ENCODE measurements around the gene MMP24OS.

MMP24OS gene

GRCh38 chr20:35302421-35303335 lies 24.8 kb upstream of the MMP24OS start:
- Histone ChIP-seq H2AFZ (ENCODE audit: low read depth, low read length) (no peak overlapping the region), H3K27me3 (ENCODE audit: insufficient read depth, low read length) (no peaks in the 10 kb centered on the region), H3K9me3 (ENCODE audit: low read length) (no peaks in the 10 kb centered on the region), H3K4me3 (ENCODE audit: low read length) (no peak overlapping the region), H3K36me3 (ENCODE audit: insufficient read depth, low read length) (no peaks in the 10 kb centered on the region), H3K4me1 (ENCODE audit: insufficient read depth, low read length) (peaks cover 7% of the 10 kb centered on the region)

GRCh38 chr20:35301426-35301825 lies 23.5 kb upstream of the MMP24OS start:
- H3K27me3 ChIP-seq (ENCODE audit: insufficient read depth, low read length) = no peaks in the 10 kb centered on the region
- H3K4me1 ChIP-seq (ENCODE audit: insufficient read depth, low read length) = peaks cover 7% of the 10 kb centered on the region
- H3K36me3 ChIP-seq (ENCODE audit: insufficient read depth, low read length) = no peaks in the 10 kb centered on the region
- H3K9me3 ChIP-seq (ENCODE audit: low read length) = no peaks in the 10 kb centered on the region
- H2AFZ ChIP-seq (ENCODE audit: low read depth, low read length) = no peak overlapping the region
- no peak overlapping the region for H3K4me3 ChIP-seq (ENCODE audit: low read length)

GRCh38 chr20:35300469-35301262 lies 22.7 kb upstream of the MMP24OS start:
- no peaks in the 10 kb centered on the region for H3K27me3 ChIP-seq (ENCODE audit: insufficient read depth, low read length)
- H3K4me1 ChIP-seq (ENCODE audit: insufficient read depth, low read length) = peaks cover 4% of the 10 kb centered on the region
- no peaks in the 10 kb centered on the region for H3K9me3 ChIP-seq (ENCODE audit: low read length)
- H3K36me3 ChIP-seq (ENCODE audit: insufficient read depth, low read length) = no peaks in the 10 kb centered on the region
- H3K4me3 ChIP-seq (ENCODE audit: low read length) = no peak overlapping the region
- no peak overlapping the region for H2AFZ ChIP-seq (ENCODE audit: low read depth, low read length)

- Histone ChIP-seq H3K27me3 (ENCODE audit: insufficient read depth, low read length) (no peaks in the 10 kb centered on the region), H3K4me3 (ENCODE audit: low read length) (no peak overlapping the region), H3K36me3 (ENCODE audit: insufficient read depth, low read length) (no peaks in the 10 kb centered on the region), H3K4me1 (ENCODE audit: insufficient read depth, low read length) (no peaks in the 10 kb centered on the region), H2AFZ (ENCODE audit: low read depth, low read length) (no peak overlapping the region), H3K9me3 (ENCODE audit: low read length) (no peaks in the 10 kb centered on the region)
Measured at GRCh38 chr20:35299780-35300179, 21.9 kb upstream of the MMP24OS start.

- H3K9me3 ChIP-seq (ENCODE audit: low read length) = no peaks in the 10 kb centered on the region
- H3K4me1 ChIP-seq (ENCODE audit: insufficient read depth, low read length) = no peaks in the 10 kb centered on the region
- H3K36me3 ChIP-seq (ENCODE audit: insufficient read depth, low read length) = no peaks in the 10 kb centered on the region
- no peak overlapping the region for H2AFZ ChIP-seq (ENCODE audit: low read depth, low read length)
- H3K4me3 ChIP-seq (ENCODE audit: low read length) = no peak overlapping the region
- peaks cover 5% of the 10 kb centered on the region for H3K27me3 ChIP-seq (ENCODE audit: insufficient read depth, low read length)
Measured at GRCh38 chr20:35298264-35298663, 20.3 kb upstream of the MMP24OS start.

- no peak overlapping the region for H3K4me3 ChIP-seq (ENCODE audit: low read length)
- no peaks in the 10 kb centered on the region for H3K36me3 ChIP-seq (ENCODE audit: insufficient read depth, low read length)
- peaks cover 5% of the 10 kb centered on the region for H3K27me3 ChIP-seq (ENCODE audit: insufficient read depth, low read length)
- H2AFZ ChIP-seq (ENCODE audit: low read depth, low read length) = no peak overlapping the region
- H3K9me3 ChIP-seq (ENCODE audit: low read length) = no peaks in the 10 kb centered on the region
- no peaks in the 10 kb centered on the region for H3K4me1 ChIP-seq (ENCODE audit: insufficient read depth, low read length)
Measured at GRCh38 chr20:35297740-35298139, 19.8 kb upstream of the MMP24OS start.

- Histone ChIP-seq H3K4me3 (ENCODE audit: low read length) (no peak overlapping the region), H3K36me3 (ENCODE audit: insufficient read depth, low read length) (no peaks in the 10 kb centered on the region), H3K9me3 (ENCODE audit: low read length) (no peaks in the 10 kb centered on the region), H3K27me3 (ENCODE audit: insufficient read depth, low read length) (peaks cover 7% of the 10 kb centered on the region), H3K4me1 (ENCODE audit: insufficient read depth, low read length) (no peaks in the 10 kb centered on the region), H2AFZ (ENCODE audit: low read depth, low read length) (no peak overlapping the region)
Measured at GRCh38 chr20:35297155-35297554, 19.2 kb upstream of the MMP24OS start.

GRCh38 chr20:35296101-35296554 lies 18.2 kb upstream of the MMP24OS start:
- no peaks in the 10 kb centered on the region for H3K4me1 ChIP-seq (ENCODE audit: insufficient read depth, low read length)
- peaks cover 14% of the 10 kb centered on the region for H3K27me3 ChIP-seq (ENCODE audit: insufficient read depth, low read length)
- no peaks in the 10 kb centered on the region for H3K9me3 ChIP-seq (ENCODE audit: low read length)
- no peaks in the 10 kb centered on the region for H3K36me3 ChIP-seq (ENCODE audit: insufficient read depth, low read length)
- H3K4me3 ChIP-seq (ENCODE audit: low read length) = no peak overlapping the region
- H2AFZ ChIP-seq (ENCODE audit: low read depth, low read length) = no peak overlapping the region

- no peak overlapping the region for H2AFZ ChIP-seq (ENCODE audit: low read depth, low read length)
- no peaks in the 10 kb centered on the region for H3K36me3 ChIP-seq (ENCODE audit: insufficient read depth, low read length)
- no peak overlapping the region for H3K4me3 ChIP-seq (ENCODE audit: low read length)
- peaks cover 16% of the 10 kb centered on the region for H3K27me3 ChIP-seq (ENCODE audit: insufficient read depth, low read length)
- H3K9me3 ChIP-seq (ENCODE audit: low read length) = no peaks in the 10 kb centered on the region
- H3K4me1 ChIP-seq (ENCODE audit: insufficient read depth, low read length) = no peaks in the 10 kb centered on the region
Measured at GRCh38 chr20:35295674-35296073, 17.8 kb upstream of the MMP24OS start.

GRCh38 chr20:35295058-35295457 lies 17.1 kb upstream of the MMP24OS start:
- no peaks in the 10 kb centered on the region for H3K36me3 ChIP-seq (ENCODE audit: insufficient read depth, low read length)
- no peaks in the 10 kb centered on the region for H3K9me3 ChIP-seq (ENCODE audit: low read length)
- H3K27me3 ChIP-seq (ENCODE audit: insufficient read depth, low read length) = peaks cover 21% of the 10 kb centered on the region
- H3K4me1 ChIP-seq (ENCODE audit: insufficient read depth, low read length) = no peaks in the 10 kb centered on the region
- H3K4me3 ChIP-seq (ENCODE audit: low read length) = no peak overlapping the region
- no peak overlapping the region for H2AFZ ChIP-seq (ENCODE audit: low read depth, low read length)

- H3K36me3 ChIP-seq (ENCODE audit: insufficient read depth, low read length) = no peaks in the 10 kb centered on the region
- no peak overlapping the region for H3K4me3 ChIP-seq (ENCODE audit: low read length)
- H2AFZ ChIP-seq (ENCODE audit: low read depth, low read length) = no peak overlapping the region
- H3K9me3 ChIP-seq (ENCODE audit: low read length) = no peaks in the 10 kb centered on the region
- peaks cover 24% of the 10 kb centered on the region for H3K27me3 ChIP-seq (ENCODE audit: insufficient read depth, low read length)
- H3K4me1 ChIP-seq (ENCODE audit: insufficient read depth, low read length) = no peaks in the 10 kb centered on the region
Measured at GRCh38 chr20:35294293-35294685, 16.4 kb upstream of the MMP24OS start.

- Histone ChIP-seq H3K4me1 (ENCODE audit: insufficient read depth, low read length) (no peaks in the 10 kb centered on the region), H3K27me3 (ENCODE audit: insufficient read depth, low read length) (peaks cover 24% of the 10 kb centered on the region), H3K9me3 (ENCODE audit: low read length) (no peaks in the 10 kb centered on the region), H3K36me3 (ENCODE audit: insufficient read depth, low read length) (no peaks in the 10 kb centered on the region), H2AFZ (ENCODE audit: low read depth, low read length) (no peak overlapping the region), H3K4me3 (ENCODE audit: low read length) (no peak overlapping the region)
Measured at GRCh38 chr20:35293303-35294292, 15.7 kb upstream of the MMP24OS start.

All from neuron (in vitro differentiated cells).